ENCODE data around the gene KLHL14.

DNA sequence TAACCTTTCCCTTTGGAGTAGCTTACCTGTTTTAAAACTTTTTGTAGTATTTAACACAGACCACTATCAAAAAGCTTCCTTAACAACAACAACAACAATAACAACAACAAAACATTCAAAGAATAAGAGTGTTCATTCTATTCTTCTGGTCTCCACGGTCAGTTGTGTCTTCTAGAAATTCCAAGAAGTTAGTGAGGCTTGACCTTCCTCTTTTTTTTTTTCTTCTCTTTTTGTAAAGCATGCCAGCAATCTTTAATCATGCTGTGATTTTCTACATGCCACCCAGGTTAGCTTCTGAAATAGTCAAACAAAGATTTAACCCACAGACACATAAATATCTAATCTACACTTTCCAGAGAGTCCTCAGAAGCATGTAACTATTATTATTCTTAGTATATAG, 28.4 kb upstream of the KLHL14 start:
- TF ChIP-seq, protein P1, sequence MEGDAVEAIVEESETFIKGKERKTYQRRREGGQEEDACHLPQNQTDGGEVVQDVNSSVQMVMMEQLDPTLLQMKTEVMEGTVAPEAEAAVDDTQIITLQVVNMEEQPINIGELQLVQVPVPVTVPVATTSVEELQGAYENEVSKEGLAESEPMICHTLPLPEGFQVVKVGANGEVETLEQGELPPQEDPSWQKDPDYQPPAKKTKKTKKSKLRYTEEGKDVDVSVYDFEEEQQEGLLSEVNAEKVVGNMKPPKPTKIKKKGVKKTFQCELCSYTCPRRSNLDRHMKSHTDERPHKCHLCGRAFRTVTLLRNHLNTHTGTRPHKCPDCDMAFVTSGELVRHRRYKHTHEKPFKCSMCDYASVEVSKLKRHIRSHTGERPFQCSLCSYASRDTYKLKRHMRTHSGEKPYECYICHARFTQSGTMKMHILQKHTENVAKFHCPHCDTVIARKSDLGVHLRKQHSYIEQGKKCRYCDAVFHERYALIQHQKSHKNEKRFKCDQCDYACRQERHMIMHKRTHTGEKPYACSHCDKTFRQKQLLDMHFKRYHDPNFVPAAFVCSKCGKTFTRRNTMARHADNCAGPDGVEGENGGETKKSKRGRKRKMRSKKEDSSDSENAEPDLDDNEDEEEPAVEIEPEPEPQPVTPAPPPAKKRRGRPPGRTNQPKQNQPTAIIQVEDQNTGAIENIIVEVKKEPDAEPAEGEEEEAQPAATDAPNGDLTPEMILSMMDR (IDR thresholded peaks at IDR 0.05), result no peak
- TF ChIP-seq POLR2AphosphoS5 (IDR thresholded peaks at IDR 0.05) (no peak), POLR2A (IDR thresholded peaks at IDR 0.05) (no peak)
